NCI-H510A (cell line): ENCODE results near the gene NRG2.

Experiments
- DNase-seq: peaks from one replicate; lab custom pipeline; 2025; lab: John Stamatoyannopoulos, UW

The NRG2 gene

DNA sequence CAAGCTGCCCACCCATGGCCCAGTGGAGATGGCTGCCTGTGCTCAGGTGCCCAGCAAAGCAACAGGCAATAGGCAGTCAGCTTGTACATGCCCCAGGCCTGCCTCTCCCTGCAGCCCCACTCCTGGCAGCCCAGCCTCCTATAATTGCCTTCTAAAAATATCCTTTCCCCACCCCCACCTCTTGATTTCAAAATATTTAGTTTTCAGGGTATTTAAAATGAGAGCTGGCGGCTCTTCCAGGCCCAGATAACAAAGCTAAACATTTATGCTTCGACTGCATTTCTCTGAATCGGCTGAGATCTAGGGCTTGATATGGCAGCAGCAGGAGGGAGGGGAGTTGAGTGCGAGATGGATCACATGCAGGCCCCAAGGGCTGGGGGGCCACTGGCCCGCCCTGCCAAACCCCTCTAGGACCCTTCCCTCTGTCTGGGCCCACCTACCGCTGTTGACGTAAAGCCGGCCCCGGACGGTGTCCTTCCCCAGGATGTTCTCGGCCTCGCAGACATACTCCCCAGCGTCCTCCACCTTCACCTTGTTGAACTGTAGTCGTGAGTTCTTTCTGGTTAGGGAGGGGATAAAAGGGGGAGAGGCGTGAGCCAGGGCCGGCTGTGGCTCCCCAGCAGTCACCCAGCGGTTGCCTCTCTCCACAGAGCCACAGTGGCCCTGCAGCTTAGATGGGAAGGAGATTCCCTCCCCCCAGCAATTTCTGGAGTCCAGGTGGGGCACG is 162.5 kb downstream of the NRG2 start:
- no peak for DNase-seq

DNA sequence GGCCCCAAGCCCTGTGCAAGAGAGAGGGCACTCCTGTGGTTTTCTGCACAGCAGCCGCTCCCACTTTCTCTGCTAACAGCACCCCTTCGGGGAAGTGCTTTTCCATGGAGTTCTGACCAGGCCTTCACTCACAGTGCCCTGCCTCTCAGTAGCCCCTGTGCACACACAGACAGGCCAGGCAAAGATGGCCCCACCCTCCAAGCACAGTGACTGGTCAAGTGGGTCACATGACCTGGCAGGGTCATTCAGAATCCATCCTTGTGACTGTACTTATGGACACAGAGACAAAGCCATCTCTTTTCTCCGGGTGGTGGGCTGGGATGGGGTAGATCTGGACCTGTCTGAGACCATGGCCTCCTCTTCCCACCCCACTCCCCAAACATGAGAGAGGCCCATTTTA is 165.0 kb downstream of the NRG2 start:
- no peak for DNase-seq

DNA sequence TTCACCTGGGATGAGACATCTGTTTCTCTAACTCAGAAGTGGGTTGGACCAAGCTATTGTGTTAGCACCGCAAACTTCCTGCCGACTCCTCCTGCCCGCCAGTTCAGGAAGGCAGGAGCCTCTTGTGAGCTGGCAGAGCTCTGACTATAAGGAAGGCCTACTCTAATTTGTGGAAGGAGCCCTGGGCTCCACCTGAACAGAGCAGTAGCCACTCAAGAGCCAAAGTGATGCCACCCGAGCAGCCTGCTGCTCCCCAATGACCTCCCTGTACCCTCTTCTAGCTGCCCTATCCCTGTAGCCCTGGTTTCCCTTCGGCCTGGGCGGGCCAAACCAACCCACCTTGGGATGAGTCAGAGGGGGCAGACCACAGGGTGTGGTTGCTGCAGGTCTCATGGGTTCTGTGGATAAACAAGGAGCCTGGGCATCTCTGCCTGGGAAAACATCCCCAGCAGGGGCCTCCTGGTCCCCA is 165.9 kb downstream of the NRG2 start:
- DNase-seq, result no peak

DNA sequence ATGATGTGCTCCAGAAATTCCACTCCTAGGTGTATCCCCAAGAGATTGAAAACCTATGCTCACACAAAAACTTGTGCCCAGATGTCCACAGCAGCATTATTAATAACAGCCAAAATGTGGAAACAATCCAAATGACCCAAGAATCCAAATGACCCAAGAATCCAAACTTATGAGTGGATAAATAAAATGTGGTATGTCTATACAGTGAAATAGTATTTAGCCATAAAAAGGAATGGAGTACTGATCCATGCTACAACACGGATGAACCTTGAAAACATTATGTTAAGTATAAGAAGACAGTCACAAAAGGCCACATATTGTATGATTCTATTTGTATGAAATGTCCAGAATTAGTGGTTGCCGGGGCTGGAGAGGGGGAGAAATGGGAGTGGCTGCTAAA is 167.1 kb downstream of the NRG2 start:
- no peak for DNase-seq

GRCh38 chr5:139872851-139873794 is 170.0 kb downstream of the NRG2 start:
- DNase-seq, result no peak

GRCh38 chr5:139872052-139872766 is 170.9 kb downstream of the NRG2 start:
- DNase-seq, result no peak

GRCh38 chr5:139871614-139872013 is 171.5 kb downstream of the NRG2 start:
- DNase-seq, result no peak

DNA sequence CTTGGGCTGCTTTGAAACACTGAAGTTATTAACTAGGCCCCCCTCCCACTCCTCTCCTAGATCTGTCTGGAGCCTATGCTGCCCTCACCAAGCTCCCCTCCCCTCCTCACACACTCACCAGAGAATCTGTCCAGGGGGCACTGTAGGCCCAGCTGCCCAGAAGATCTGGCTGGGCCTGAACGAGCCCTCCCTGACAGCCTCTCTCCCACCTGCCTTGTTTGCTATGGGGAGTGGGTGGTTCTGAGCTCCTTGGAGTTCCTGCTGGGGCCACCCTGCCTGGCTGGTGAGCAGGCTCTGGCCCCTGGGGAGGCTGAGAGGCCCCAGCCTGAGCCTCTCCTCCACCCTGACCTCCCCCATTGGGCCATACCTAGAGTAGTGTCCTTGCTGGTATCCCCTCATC is 172.4 kb downstream of the NRG2 start:
- DNase-seq, result no peak

DNA sequence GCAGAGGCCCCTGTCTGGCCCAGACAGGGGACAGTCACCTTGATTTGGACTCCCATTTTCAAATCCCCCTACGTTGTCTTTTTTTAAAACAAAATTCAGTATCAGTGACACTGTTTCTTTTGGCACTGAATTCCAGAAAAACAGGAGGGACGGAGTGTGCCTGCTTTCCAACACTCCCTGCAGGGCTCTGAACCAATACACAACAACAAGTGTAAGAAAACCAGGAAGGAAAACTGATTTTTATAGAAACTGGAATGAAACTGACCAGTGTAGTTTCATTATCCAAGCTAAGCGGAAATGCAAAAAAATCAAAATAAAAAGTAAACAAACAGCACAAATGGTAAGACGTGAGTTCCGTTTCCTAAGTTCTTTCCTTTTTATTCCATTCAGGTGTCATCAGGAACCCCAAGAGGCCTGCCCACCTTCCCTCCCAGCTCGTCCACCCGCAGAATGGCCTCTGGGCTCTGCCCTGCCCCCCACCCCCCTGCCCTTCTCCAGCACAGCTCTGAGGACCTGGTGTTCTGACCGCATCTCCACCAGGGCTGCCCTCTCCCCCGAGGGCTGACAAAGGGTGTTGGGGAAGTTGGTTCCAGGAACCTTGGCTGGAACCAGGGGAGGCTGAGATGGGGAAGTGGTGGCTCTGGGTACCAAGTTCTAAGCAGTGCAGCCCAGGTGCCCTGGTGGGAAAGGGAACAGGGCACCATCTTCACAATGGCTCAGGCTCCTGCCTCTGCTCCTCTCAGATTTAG is 173.9 kb downstream of the NRG2 start:
- DNase-seq, result no peak

GRCh38 chr5:139867581-139867980 is 175.5 kb downstream of the NRG2 start:
- DNase-seq, result no peak

DNA sequence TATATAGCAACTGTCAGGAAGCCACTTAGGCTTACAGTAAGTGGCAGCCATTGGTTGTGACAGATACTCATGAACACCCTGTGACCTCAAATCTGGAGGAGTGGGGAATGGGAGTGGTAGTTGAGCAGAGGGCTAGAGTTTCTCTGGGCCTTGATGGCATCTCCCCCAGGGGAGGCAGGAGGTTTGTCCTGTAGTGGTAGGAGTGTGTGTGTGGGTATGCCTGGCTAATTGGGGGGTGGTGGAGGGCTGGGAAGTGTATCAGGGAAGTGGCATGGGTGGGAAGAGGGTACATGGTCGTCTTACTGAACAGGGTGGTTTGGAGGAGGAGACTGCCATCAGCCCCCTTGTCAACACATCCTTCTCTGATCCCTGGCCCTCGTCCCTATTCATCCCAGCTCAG is 176.0 kb downstream of the NRG2 start:
- no peak for DNase-seq

DNA sequence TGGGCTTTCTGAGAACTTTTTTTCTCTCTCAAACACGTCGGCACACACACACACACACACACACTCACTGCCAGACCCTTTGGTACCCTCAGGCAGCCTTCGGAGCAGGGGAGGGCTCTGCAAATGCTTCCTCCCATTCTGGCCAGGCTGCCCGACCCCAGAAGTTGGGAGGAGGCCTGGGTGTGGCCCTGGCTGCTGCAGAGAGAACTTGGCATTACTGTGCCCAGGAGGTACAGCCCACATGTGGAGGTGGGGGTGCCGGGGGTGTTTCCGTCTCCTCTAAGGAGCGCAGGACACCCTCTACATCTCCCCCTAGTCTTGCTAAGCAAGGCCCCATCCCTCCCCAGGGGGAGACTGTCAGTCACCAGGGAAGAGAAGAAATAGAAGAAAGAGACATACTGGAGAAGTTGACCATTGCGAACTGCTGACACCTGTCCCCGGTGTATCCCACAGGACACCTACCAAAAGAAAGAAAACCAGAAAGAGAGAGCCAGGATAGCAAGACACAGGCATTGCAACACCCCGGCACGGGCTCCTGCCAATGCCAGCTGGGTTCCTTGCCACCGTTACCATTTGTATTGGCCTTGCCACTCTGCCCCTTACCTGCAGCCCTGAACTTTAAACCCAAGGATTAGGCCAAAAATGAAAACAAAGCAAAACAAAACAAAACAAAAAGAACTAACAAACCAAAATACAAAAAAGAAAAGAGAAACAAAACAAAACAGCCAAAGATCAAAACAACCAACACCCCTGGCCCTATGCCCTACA is 178.2 kb downstream of the NRG2 start:
- DNase-seq, result no peak

GRCh38 chr5:139863855-139864558 is 179.1 kb downstream of the NRG2 start:
- DNase-seq, result no peak

GRCh38 chr5:139863361-139863760 is 179.7 kb downstream of the NRG2 start:
- DNase-seq, result no peak

DNA sequence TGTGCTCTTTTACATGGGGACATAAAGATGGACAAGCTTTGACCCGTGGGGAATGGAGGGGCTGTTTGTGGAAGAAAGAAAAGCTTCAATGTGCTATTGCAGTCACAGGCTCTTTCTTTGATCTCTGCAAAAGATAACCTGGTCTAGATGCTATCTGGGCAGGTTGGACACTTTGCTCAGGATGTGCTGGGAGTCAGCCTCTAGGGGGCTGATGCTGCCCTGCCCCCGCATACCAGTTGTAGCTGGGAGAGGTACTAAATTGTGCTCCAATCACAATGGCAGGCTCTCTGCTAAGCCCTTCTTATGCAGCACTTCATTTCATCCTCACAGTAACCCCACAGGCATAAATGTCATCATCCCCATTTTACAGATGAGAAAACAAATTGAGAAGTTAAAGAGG is 180.3 kb downstream of the NRG2 start:
- DNase-seq, result no peak

DNA sequence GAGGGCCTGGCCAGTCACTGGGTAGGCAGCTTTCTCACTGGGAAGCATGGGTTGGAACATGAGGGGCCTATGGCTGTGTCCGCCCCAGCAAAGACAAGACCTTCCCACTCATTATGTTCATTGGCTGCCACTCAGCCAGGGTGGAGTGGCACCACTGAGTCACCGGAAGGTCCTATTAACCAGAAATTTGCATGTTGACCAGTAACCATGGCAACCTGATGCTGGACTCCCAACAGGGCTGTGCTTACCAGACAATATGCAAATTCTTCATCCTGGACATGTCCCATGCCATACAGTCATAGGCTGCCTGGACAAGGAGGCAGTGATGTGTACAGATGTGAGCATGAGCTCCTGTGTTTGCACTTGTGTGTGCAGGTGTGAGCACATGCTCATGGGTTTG is 180.8 kb downstream of the NRG2 start:
- no peak for DNase-seq

DNA sequence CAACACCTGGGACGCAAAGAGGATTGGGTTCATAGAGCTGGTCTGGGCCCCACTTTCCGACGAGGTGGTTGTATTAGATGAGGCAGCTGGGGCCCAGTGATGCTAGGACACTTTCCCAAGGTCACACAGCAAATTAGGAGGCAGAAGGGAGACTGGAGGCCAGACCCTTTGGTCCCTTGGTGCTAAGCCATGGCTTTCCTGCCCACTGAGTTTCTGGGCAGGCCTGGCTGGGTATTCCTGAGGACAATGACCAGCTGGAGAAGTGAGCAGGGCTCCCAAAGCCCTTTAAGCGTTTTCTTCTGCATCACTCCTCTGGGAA is 181.3 kb downstream of the NRG2 start:
- DNase-seq, result no peak

GRCh38 chr5:139861021-139861888 is 181.8 kb downstream of the NRG2 start:
- DNase-seq, result no peak

DNA sequence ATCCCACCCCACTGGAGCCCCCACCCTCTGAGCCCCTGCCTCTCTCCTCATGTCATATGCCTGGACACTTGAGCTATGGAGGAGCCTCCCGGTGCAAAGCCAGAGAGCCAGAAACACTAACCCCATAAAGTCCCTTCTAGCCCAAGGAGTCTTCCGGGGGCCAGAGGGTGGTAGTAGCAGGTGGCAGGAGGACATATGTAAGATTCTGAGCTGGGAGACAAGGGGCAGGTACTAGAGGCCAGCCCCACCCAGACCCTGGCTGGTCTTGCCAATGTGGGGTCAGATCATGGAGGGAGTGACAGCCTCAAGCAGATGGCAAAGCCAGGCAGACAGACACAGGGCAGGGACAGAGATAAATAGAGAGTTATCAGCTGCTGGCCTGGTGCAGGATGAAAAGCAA is 184.1 kb downstream of the NRG2 start:
- DNase-seq, result no peak

DNA sequence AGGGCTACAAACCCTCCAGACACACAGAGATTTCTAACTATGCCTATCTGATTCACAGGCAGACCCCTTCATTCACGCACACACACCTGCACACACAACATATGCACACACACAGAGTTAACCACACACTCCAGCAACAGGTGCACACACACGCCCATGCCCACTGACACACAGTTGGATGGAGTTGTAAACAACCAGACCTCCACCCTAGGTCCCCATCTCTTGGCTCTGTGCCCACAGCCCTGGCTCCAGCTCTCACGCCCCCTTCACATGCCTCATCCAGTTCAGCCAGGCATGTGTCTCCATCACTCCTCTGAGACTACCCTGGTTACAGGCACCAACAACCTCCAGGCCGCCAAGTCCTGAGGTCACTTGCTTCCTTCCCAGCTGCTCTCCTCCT is 186.4 kb downstream of the NRG2 start:
- DNase-seq, result peak; percentile 43
